ENCODE data around the gene OR5K4.

DNA sequence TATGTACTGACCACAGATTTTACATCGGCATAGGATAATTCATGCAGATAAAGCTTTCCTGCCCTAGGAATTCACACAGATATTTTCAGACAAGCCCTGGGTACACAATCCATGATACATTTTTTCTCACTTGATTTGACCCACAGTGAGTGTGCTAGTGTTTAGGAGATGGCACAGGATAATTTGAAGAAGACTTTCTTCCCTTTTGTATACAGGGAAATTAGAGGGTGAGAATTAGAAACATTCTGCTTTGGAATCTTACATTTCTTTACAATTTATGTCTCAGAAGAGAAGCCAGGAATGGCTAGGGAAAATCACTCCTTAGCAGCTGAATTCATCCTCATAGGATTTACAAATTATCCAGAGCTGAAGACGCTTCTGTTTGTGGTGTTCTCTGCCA is at the start of gene OR5K4:
- TF ChIP-seq, protein P1, sequence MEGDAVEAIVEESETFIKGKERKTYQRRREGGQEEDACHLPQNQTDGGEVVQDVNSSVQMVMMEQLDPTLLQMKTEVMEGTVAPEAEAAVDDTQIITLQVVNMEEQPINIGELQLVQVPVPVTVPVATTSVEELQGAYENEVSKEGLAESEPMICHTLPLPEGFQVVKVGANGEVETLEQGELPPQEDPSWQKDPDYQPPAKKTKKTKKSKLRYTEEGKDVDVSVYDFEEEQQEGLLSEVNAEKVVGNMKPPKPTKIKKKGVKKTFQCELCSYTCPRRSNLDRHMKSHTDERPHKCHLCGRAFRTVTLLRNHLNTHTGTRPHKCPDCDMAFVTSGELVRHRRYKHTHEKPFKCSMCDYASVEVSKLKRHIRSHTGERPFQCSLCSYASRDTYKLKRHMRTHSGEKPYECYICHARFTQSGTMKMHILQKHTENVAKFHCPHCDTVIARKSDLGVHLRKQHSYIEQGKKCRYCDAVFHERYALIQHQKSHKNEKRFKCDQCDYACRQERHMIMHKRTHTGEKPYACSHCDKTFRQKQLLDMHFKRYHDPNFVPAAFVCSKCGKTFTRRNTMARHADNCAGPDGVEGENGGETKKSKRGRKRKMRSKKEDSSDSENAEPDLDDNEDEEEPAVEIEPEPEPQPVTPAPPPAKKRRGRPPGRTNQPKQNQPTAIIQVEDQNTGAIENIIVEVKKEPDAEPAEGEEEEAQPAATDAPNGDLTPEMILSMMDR (IDR thresholded peaks at IDR 0.05) = no peak
- no peak for TF ChIP-seq POLR2A (IDR thresholded peaks at IDR 0.05)
- no peak for TF ChIP-seq EP300 (IDR thresholded peaks at IDR 0.05)
- no peak for TF ChIP-seq POLR2AphosphoS5 (IDR thresholded peaks at IDR 0.05)
